Activated naive CD8-positive, alpha-beta T cell treated with anti-CD3 and anti-CD28 coated beads, Interleukin-2, amount 50 U/mL, for 16 hours (primary cell): Measurements from ENCODE around the gene CLIP4.

ENCODE experiments used
- DNase-seq: peaks from one replicate; pipeline ENCODE4 v3.0.0-alpha.2; 2020; ENCODE audit warnings: low read depth, low spot score

The CLIP4 gene

DNA sequence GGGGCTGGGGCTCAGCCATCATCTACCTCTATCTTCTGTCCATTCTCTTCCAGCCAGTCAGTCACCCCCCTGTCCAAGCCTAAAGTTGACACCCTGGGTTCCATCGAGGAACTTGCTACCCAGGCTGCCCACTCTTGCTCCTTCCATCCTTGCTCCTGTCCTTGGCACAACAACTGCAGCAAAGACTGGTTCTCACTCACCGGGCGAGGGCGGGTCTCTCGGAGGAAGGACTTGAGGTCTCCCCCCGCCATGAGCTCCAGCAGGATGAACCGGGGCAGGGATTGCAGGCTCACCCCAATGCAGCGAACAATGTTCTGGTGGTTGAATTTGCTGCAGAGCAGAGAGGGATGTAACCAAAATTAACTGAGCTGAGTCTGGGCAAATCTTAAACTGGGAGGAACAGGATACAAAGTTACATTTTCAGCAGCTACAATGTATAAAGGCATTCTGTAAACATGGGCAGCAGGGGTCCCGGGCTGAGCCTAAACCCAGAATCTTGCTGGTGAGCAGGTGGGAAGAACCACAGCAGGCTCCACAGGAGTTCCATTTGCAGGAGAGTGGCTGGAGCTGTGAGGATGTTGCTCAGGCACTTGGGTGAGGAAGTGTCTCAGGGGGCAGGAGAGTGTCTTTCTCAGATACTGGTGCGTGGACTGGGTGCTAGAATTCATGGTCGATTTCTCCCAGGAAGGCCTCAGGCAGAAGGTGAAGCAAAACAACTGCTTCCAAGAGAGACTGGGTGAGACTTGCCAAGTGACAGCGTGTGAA, 105.5 kb downstream of the CLIP4 start:
- no peak for DNase-seq

DNA sequence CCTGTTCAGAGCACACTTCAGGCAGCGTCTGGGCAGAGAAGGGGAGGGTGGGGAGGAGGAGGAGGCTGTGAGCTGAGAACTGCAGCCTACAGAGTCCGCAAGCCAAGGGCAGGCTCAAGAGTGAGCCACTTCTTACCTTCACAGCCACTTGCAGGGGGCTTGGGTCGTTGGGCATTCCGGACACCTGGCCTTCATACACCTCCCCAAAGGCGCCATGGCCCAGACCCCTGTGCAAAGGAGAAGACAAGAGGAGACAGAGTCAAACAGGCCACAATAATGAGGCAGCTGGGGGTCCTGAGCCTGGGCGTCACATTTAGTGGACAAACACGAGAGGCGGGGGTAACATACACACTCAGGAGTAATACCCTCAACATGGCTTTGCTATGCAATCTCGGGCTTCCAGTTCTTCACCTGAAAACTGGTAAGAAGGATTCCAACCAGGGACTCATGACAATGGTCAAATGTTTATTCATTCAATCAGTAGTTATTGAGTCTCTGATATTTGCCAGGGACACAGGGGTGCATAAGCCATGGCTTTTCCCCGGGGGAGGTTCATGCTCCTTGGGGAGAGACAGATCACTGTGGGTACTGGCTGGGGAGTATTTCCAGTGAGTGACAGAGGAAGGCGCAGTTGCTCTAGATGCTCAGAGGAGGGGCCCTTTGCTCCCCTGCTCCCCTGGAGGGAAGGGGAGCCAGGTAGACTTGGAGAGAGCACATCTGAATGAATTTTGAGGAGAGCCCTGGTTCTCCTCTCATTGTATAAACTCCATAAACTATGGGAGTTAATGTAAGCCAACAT, 107.4 kb downstream of the CLIP4 start:
- no peak for DNase-seq

DNA sequence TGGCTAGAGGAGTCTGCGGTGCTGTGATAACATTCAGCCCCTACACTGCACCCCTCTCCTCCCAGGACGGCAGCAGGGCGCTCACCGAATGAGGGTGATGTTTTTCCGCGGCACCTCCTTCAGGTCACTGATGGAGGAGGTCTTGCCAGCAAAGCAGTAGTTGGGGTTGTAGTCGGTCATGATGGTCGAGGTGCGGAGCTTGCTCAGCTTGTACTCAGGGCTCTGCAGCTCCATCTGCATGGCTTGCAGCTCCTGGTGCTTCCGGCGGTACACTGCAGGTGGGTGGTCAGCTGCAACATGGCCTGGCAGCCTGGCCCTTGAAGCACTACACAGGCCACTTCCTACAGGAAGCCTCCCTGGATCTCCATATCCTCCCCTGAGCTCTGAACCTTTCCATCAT, 108.0 kb downstream of the CLIP4 start:
- DNase-seq: no peak

DNA sequence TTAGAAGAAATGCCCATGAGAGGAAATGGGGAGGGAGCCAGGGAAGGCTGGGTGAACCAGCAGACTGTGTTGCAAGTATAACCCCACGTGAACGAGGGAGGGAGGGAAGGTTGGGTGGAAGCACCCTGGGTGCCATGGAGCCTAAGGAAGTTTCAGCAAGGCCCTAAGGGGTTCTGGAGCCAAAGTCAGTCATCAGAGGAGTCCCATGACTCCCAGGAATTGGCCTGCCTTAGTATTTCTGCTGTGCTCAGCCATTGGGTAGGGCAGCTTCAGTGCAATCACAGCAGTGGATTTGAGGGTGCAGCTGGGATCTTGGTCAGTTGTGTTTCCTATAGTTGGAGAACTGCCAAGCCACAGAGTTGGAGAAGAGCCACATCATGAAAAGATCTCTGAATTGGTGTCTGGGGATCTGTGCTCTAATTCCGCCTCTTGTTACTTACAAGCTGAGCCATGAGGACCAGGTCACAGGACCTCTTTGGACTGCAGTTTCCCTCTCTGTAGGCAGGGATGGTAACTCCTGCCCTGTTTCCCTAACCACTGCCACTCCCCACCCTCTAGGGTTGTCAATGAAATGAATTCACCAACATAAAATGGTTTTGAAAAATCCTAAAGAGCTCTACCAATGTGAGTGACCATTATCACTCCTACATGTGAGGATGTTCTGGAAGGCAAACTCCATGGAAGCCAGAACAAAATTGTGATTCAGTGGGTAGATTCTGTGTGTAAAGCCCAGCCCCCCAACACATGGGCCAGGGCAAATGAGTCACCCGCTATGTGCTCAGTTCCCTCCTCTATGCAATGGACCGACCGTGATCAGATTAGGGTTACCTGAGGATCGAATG, 108.9 kb downstream of the CLIP4 start:
- DNase-seq: no peak

DNA sequence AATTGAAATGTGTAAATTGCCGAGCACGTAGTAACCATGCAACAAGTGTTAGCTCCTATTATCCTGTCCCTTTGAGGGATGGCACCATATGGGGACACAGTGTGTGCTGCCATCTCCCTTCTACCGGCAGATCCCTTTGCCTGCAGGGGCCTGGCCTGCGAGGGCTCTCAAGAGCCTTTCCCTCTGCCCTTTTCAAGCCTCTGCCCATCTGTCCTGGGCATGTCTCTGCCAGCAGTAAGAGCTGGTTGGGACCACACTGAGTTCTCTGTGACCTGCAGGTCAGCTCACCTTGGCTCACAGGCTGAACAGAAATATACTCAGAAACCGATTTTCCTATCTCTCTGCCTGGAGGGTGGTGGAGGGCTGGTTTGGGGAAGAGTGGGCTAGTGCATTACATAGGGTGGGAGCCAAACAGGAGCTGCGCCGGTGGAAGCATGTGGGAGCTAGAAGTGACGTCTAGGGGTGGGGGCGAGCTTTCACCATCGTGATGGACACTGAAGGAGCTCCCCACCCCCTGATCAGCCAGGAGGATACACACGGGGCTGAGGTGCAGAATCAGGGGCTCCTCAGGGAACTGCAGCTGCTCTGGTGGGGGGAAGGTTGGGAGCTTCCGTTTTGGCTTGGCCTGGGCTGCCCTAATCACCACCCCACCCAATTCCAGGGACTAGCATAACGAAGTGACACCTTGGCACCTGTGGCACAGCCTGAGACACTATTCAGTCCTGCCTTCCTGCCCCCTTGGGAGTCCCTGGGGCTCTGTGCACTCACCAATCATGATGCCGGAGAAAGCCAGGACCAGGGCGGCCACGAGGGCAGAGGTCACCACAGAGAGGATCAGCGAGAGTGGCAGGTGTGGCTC, 109.7 kb downstream of the CLIP4 start:
- DNase-seq: no peak

DNA sequence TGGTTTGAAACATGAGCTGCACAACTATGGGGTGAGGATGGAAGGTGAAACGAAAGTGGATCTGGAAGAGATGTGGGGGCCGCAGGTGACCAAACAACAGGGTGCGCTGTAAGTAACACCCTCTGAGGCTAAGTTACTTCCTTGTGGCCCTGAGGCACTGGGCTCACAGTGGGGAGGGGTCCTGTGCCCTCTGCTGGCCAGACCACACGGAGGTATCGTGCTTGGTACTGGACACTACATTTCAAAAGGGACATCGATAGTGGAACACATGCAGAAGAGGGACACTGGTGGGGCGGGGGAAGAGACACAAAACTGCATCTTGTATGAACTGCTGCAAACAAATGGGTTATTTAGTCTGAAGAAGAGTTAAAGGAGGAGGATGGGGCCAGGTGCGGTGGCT, 110.6 kb downstream of the CLIP4 start:
- DNase-seq: no peak

DNA sequence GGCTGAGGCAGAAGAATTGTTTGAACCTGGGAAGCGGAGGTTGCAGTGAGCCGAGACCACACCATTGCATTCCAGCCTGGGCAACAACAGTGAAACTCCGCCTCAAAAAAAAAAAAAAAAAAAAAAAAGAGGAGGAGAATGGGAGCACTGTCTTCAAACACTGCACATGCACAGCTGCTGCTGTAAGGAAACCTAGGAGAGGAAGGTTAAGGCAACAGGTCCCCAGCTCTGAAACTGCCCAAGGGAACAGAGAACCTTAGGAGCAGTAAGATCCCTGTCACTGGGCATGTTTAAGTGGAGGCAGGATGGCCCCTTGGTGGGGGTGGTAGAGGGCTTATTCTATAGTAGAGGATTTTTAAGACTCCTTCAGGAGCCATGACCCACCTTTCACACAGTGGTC, 111.2 kb downstream of the CLIP4 start:
- DNase-seq: no peak

DNA sequence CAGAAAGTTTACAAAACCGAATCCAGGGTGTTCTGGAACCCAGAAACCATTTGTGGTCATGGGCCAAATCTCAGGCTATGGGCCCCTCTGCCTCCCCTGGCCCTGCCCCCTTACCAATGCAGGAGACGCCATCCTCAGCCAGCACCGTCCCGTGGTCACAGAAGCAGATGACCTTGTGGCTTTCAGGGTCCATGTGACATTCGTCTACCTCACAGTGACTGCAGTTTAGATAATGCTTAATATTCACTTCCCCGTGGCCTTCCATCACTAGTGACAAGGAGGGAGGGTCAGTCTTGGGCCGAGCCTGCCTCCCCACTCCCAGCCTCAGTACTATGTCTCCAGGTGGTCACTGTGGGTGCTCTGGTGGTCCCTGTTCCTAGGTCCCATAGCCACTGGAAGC, 111.6 kb downstream of the CLIP4 start:
- DNase-seq: no peak

DNA sequence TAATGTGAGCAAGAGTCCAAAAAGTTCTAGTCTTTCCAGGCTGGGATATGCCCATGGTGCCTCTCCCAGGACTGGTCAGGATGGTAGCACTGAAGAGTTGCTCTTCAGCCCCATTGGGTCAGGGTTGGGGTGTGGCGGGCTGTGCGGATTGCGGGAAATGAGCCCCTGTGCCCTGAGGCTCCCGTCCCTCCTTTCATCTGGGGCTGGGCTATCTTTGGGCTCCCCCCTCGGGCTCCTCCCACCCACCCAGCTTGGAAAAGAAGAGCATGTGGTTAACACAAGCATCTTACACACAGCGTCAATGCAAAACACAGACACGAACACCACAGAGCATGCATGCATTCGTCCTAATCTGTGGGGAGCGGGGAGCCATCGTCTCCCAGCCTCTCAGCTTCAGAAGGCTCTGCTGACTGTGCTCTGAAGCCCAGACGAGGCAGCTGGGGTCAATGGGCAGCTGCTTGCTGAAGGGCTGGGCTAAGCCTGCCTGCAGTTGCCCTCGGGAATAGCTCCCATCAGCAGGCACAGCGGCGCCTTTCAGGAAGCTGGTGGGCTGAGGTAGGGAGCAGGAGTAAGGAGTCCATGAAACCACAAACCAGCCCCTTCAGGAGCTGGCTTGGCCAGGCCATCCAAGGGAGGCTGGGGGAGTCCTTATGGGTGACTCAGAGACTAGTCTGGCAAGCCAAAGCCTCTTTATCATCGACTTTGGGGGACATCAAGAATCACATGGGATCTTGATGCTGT, 112.9 kb downstream of the CLIP4 start:
- no peak for DNase-seq

DNA sequence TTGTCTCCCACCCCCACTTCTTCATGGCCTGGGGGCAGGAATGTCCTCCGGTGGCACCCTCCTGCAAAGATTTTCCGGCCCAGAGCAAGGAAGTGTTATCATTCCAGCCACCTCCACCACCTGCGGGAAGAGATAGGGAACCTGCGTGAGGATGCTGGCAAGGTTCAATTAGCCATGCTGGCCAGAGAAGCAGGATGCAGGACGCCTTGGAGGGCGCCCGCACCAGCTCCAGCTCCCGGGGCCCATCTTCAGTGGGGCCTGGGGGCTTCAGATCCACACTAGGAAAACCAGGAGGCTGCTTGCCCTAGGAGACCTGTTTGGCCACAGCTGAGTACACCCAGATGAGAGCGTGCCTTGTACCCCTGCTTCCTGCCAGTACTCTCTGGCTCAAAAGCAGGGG, 113.7 kb downstream of the CLIP4 start:
- no peak for DNase-seq

DNA sequence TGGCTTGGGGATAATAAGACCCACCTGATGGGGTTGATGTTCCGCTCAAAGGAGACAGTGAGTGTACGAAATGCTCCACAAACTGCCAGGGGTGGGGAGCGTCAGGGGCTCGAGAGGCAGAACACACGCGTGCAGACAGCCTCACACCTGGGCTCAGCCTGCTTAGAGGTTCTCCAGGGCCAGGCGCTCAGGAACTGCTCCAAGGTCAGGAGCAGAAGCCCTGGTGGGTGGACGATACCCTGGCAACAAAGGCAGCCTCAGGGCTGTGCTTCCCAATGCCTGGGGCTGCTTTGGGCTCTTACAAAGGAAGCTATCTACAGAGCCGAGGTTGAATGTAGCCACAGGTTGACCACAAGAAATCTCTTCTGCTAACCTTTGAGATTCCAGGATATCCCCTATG, 114.4 kb downstream of the CLIP4 start:
- DNase-seq: no peak

DNA sequence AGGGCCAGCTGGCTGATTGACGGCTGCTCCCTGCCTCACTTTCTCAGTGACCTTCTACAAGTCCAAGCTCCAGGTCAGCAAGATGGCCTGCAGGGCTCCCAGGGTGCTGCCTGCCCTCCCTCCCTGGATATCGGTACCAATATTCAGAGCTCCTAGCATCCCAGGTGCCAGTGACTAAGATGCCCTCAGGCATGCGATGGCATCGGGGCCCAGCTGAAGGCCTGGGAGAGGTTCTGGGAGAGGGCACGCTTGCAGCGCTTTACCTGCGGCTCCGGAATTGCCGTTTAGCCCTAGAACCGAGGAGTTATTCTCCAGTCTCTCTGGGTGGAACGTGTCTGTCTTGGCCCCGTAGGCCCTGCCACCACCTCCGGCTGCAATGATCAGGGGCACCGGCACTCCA, 116.8 kb downstream of the CLIP4 start:
- no peak for DNase-seq

DNA sequence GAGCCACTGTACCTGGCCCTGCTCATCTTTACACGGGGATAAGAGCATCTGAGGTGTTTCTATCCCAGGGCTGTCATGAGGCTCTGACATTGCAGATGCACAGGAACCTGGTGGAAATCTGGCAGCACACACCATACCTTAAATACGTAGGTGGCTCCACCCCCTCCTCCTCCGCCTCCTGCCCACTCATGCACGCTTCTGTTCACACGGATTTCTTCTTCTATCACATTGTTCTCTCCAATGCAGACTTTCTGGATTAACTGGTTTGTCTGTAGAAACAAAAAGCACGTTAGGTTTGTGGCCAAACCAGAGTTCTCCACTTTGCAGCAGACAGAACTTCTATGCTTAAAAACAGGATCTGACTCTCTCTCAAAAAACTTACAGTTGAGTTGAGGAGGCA, 118.2 kb downstream of the CLIP4 start:
- no peak for DNase-seq

DNA sequence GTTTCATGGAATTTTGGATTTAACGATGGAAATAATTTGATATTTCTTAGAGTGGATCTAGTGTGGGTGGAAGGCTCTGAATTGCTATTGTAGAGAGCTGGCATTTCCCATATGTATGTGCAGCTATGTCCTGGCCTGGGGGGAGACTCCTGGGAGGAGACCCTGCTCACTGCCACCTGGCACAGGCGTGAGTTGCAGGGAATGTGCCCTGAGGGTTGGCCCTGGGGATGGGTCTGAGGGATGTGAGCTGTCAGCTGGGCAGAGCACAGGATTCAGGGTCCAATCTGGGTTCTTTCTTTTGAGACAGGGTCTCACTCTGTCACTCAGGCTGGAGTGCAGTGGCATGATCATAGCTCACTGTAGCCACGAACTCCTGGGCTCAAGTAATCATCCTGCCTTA, 120.2 kb downstream of the CLIP4 start:
- no peak for DNase-seq

DNA sequence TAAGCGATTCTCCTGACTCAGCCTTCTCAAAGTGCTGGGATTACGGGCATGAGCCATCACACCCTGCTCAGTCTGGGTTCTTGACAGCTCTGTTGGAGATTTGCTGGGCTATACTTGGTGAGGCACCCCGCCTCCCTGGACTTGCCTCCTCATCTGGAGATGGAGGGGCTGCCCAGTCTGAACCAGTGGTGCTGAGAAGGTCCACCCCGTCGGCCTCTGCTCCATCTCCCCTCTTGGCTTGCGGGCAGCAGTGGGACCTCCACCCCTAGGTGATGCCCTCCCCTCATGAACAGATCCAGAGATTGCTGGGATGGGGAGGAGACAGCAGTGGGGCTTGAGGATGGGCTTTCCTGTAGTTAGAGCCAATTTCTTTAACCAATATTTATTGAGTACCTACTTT, 120.9 kb downstream of the CLIP4 start:
- no peak for DNase-seq

DNA sequence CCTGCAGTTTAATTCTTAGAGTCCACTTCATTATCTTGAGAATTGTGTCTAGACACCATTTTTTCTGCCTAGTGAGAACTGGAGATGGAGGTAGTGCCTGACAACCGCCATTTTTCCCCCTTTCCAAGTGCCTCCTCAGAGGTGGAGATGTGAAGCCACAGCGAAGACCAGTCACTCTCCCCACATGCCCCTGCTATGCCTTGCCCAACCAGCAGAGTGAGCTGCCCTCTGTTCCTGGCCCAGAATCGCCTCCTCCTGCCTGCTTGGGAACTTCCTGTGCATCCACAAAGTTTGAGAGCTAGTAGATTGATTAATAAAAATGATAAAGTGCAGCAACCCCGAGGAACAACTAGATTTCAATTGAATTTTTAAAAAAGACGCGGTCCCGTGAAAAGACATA, 123.3 kb downstream of the CLIP4 start:
- no peak for DNase-seq
